ENCODE results near the gene TRIM7.
"Not testable (repeated sequence)": the region's sequence is repeated elsewhere in the genome, so short reads cannot be mapped to it uniquely, and the experiment has no call there.

TRIM7 gene

GRCh38 chr5:181212080-181212479 is 7.1 kb upstream of the TRIM7 start:
- no peak for DNase-seq
- H3K4me1 ChIP-seq (ENCODE audit: control insufficient read depth, insufficient read depth, low read length, poor library complexity, severe bottlenecking), result no peaks in the 10 kb centered on the region
- no peak overlapping the region for H3K27ac ChIP-seq (ENCODE audit: insufficient read depth, low read length, poor library complexity, severe bottlenecking)
- no peaks in the 10 kb centered on the region for H3K9me3 ChIP-seq (ENCODE audit: control insufficient read depth, low read length)
- no peak overlapping the region for H3K4me3 ChIP-seq (ENCODE audit: insufficient read depth, low read depth, low read length, poor library complexity, severe bottlenecking)
- H3K27me3 ChIP-seq (replicated peaks; ENCODE audit: control insufficient read depth, insufficient read depth, low read length, poor library complexity, severe bottlenecking), result no peaks in the 10 kb centered on the region
- H3K36me3 ChIP-seq (ENCODE audit: control insufficient read depth, insufficient read depth, low read length), result no peaks in the 10 kb centered on the region

- no peaks in the 10 kb centered on the region for H3K9me3 ChIP-seq (ENCODE audit: control insufficient read depth, low read length)
These were observed 6.2 kb upstream of the TRIM7 start for GRCh38 chr5:181211208-181211607.

GRCh38 chr5:181210698-181211097 is 5.7 kb upstream of the TRIM7 start:
- H3K4me3 ChIP-seq (ENCODE audit: insufficient read depth, low read depth, low read length, poor library complexity, severe bottlenecking); H3K9me3 ChIP-seq (ENCODE audit: control insufficient read depth, low read length); H3K36me3 ChIP-seq (ENCODE audit: control insufficient read depth, insufficient read depth, low read length); H3K27me3 ChIP-seq (replicated peaks; ENCODE audit: control insufficient read depth, insufficient read depth, low read length, poor library complexity, severe bottlenecking); H3K4me1 ChIP-seq (ENCODE audit: control insufficient read depth, insufficient read depth, low read length, poor library complexity, severe bottlenecking); H3K27ac ChIP-seq (ENCODE audit: insufficient read depth, low read length, poor library complexity, severe bottlenecking); DNase-seq: not testable (repeated sequence)

More at GRCh38 chr5:181211208-181211607, 6.2 kb upstream of the TRIM7 start:
- Histone ChIP-seq H3K36me3 (ENCODE audit: control insufficient read depth, insufficient read depth, low read length) (no peaks in the 10 kb centered on the region), H3K27me3 (replicated peaks; ENCODE audit: control insufficient read depth, insufficient read depth, low read length, poor library complexity, severe bottlenecking) (no peaks in the 10 kb centered on the region), H3K27ac (ENCODE audit: insufficient read depth, low read length, poor library complexity, severe bottlenecking) (no peak overlapping the region), H3K4me1 (ENCODE audit: control insufficient read depth, insufficient read depth, low read length, poor library complexity, severe bottlenecking) (peaks cover under 1% of the 10 kb centered on the region), H3K4me3 (ENCODE audit: insufficient read depth, low read depth, low read length, poor library complexity, severe bottlenecking) (no peak overlapping the region)
- no peak for DNase-seq

- H3K27me3 ChIP-seq (replicated peaks; ENCODE audit: control insufficient read depth, insufficient read depth, low read length, poor library complexity, severe bottlenecking); H3K9me3 ChIP-seq (ENCODE audit: control insufficient read depth, low read length); H3K36me3 ChIP-seq (ENCODE audit: control insufficient read depth, insufficient read depth, low read length); H3K4me3 ChIP-seq (ENCODE audit: insufficient read depth, low read depth, low read length, poor library complexity, severe bottlenecking); H3K27ac ChIP-seq (ENCODE audit: insufficient read depth, low read length, poor library complexity, severe bottlenecking); DNase-seq; H3K4me1 ChIP-seq (ENCODE audit: control insufficient read depth, insufficient read depth, low read length, poor library complexity, severe bottlenecking): not testable (repeated sequence)
These were observed 5.2 kb upstream of the TRIM7 start for GRCh38 chr5:181210148-181210547.

GRCh38 chr5:181209006-181209405 is 4.0 kb upstream of the TRIM7 start:
- not testable (repeated sequence) for H3K4me3 ChIP-seq (ENCODE audit: insufficient read depth, low read depth, low read length, poor library complexity, severe bottlenecking); H3K36me3 ChIP-seq (ENCODE audit: control insufficient read depth, insufficient read depth, low read length)

GRCh38 chr5:181207960-181208253 is 2.9 kb upstream of the TRIM7 start:
- peaks cover 17% of the 10 kb centered on the region for H3K4me1 ChIP-seq (ENCODE audit: control insufficient read depth, insufficient read depth, low read length, poor library complexity, severe bottlenecking)
- no peaks in the 10 kb centered on the region for H3K36me3 ChIP-seq (ENCODE audit: control insufficient read depth, insufficient read depth, low read length)
- no peak overlapping the region for H3K4me3 ChIP-seq (ENCODE audit: insufficient read depth, low read depth, low read length, poor library complexity, severe bottlenecking)
- no peaks in the 10 kb centered on the region for H3K9me3 ChIP-seq (ENCODE audit: control insufficient read depth, low read length)
- DNase-seq, result no peak
- no peak overlapping the region for H3K27ac ChIP-seq (ENCODE audit: insufficient read depth, low read length, poor library complexity, severe bottlenecking)
- H3K27me3 ChIP-seq (replicated peaks; ENCODE audit: control insufficient read depth, insufficient read depth, low read length, poor library complexity, severe bottlenecking), result no peaks in the 10 kb centered on the region

More at GRCh38 chr5:181209006-181209405, 4.0 kb upstream of the TRIM7 start:
- not testable (repeated sequence) for H3K27ac ChIP-seq (ENCODE audit: insufficient read depth, low read length, poor library complexity, severe bottlenecking); DNase-seq; H3K27me3 ChIP-seq (replicated peaks; ENCODE audit: control insufficient read depth, insufficient read depth, low read length, poor library complexity, severe bottlenecking); H3K9me3 ChIP-seq (ENCODE audit: control insufficient read depth, low read length)
- peaks cover 12% of the 10 kb centered on the region for H3K4me1 ChIP-seq (ENCODE audit: control insufficient read depth, insufficient read depth, low read length, poor library complexity, severe bottlenecking)

- Histone ChIP-seq H3K9me3 (ENCODE audit: control insufficient read depth, low read length) (no peaks in the 10 kb centered on the region), H3K36me3 (ENCODE audit: control insufficient read depth, insufficient read depth, low read length) (no peaks in the 10 kb centered on the region), H3K4me3 (ENCODE audit: insufficient read depth, low read depth, low read length, poor library complexity, severe bottlenecking) (peak overlapping the region; percentile 62), H3K27ac (ENCODE audit: insufficient read depth, low read length, poor library complexity, severe bottlenecking) (peak overlapping the region; percentile 19), H3K27me3 (replicated peaks; ENCODE audit: control insufficient read depth, insufficient read depth, low read length, poor library complexity, severe bottlenecking) (no peaks in the 10 kb centered on the region), H3K4me1 (ENCODE audit: control insufficient read depth, insufficient read depth, low read length, poor library complexity, severe bottlenecking) (peaks cover 17% of the 10 kb centered on the region)
- peak; percentile 59 to 63 (median 61) for DNase-seq
These were observed 2.4 kb upstream of the TRIM7 start for GRCh38 chr5:181207214-181207959.

GRCh38 chr5:181205761-181206649 is 1.0 kb upstream of the TRIM7 start:
- H3K27ac ChIP-seq (ENCODE audit: insufficient read depth, low read length, poor library complexity, severe bottlenecking), result no peak overlapping the region
- peaks cover 17% of the 10 kb centered on the region for H3K4me1 ChIP-seq (ENCODE audit: control insufficient read depth, insufficient read depth, low read length, poor library complexity, severe bottlenecking)
- H3K27me3 ChIP-seq (replicated peaks; ENCODE audit: control insufficient read depth, insufficient read depth, low read length, poor library complexity, severe bottlenecking), result no peaks in the 10 kb centered on the region
- H3K36me3 ChIP-seq (ENCODE audit: control insufficient read depth, insufficient read depth, low read length), result no peaks in the 10 kb centered on the region
- no peaks in the 10 kb centered on the region for H3K9me3 ChIP-seq (ENCODE audit: control insufficient read depth, low read length)
- H3K4me3 ChIP-seq (ENCODE audit: insufficient read depth, low read depth, low read length, poor library complexity, severe bottlenecking), result peak overlapping the region; percentile 62
- DNase-seq, result no peak

- no peak for DNase-seq
- no peaks in the 10 kb centered on the region for H3K9me3 ChIP-seq (ENCODE audit: control insufficient read depth, low read length)
- H3K27me3 ChIP-seq (replicated peaks; ENCODE audit: control insufficient read depth, insufficient read depth, low read length, poor library complexity, severe bottlenecking), result no peaks in the 10 kb centered on the region
- H3K27ac ChIP-seq (ENCODE audit: insufficient read depth, low read length, poor library complexity, severe bottlenecking), result no peak overlapping the region
- peak overlapping the region; percentile 62 for H3K4me3 ChIP-seq (ENCODE audit: insufficient read depth, low read depth, low read length, poor library complexity, severe bottlenecking)
- H3K36me3 ChIP-seq (ENCODE audit: control insufficient read depth, insufficient read depth, low read length), result no peaks in the 10 kb centered on the region
- H3K4me1 ChIP-seq (ENCODE audit: control insufficient read depth, insufficient read depth, low read length, poor library complexity, severe bottlenecking), result peaks cover 17% of the 10 kb centered on the region
These were observed 727 bp downstream of the TRIM7 start for GRCh38 chr5:181204113-181204825.

- no peaks in the 10 kb centered on the region for H3K9me3 ChIP-seq (ENCODE audit: control insufficient read depth, low read length)
- H3K4me1 ChIP-seq (ENCODE audit: control insufficient read depth, insufficient read depth, low read length, poor library complexity, severe bottlenecking), result peaks cover 17% of the 10 kb centered on the region
- H3K36me3 ChIP-seq (ENCODE audit: control insufficient read depth, insufficient read depth, low read length), result no peaks in the 10 kb centered on the region
- peak overlapping the region; percentile 62 for H3K4me3 ChIP-seq (ENCODE audit: insufficient read depth, low read depth, low read length, poor library complexity, severe bottlenecking)
- DNase-seq, result no peak
- no peaks in the 10 kb centered on the region for H3K27me3 ChIP-seq (replicated peaks; ENCODE audit: control insufficient read depth, insufficient read depth, low read length, poor library complexity, severe bottlenecking)
- no peak overlapping the region for H3K27ac ChIP-seq (ENCODE audit: insufficient read depth, low read length, poor library complexity, severe bottlenecking)
These were observed 1.3 kb downstream of the TRIM7 start for GRCh38 chr5:181203777-181204112.
